Smooth muscle cell (in vitro differentiated cells): Measurements from ENCODE around the gene RB1. TPM values are rescaled to one million over a fixed set of nuclear protein-coding genes. Genes with fewer than 3 reads are reported as not detected.

Source experiments
- DNase-seq: peaks from one replicate; lab custom pipeline; 2025; ENCODE audit not compliant: unreplicated experiment; lab: John Stamatoyannopoulos, UW
- H2AFZ ChIP-seq: fragments of 200-600 bp; sonication (generic); 2 replicates; pipeline ENCODE4 v1.6.0; 2016; ENCODE audit warnings: antibody characterized with exemption, low read depth, mild to moderate bottlenecking
- H3F3A ChIP-seq: fragments of 200-600 bp; sonication (generic); 2 replicates; pipeline ENCODE4 v1.6.0; 2017; ENCODE audit warnings: antibody characterized with exemption, low read depth
- H3K27ac ChIP-seq: fragments of 200-600 bp; sonication (generic); 2 replicates; pipeline ENCODE4 v1.5.1; 2016; ENCODE audit warnings: low read depth, mild to moderate bottlenecking
- H3K27me3 ChIP-seq: fragments of 200-600 bp; sonication (generic); 2 replicates; pipeline ENCODE4 v1.6.1; 2016; ENCODE audit warnings: low read depth, mild to moderate bottlenecking
- H3K36me3 ChIP-seq: fragments of 200-600 bp; sonication (generic); 2 replicates; pipeline ENCODE4 v1.5.1; 2016; ENCODE audit warnings: low read depth
- H3K4me1 ChIP-seq: fragments of 200-600 bp; sonication (generic); 2 replicates; pipeline ENCODE4 v1.5.1; 2016; ENCODE audit warnings: low read depth
- H3K4me2 ChIP-seq: fragments of 200-600 bp; sonication (generic); 2 replicates; pipeline ENCODE4 v1.6.0; 2016; ENCODE audit warnings: mild to moderate bottlenecking
- H3K4me3 ChIP-seq: fragments of 200-600 bp; sonication (generic); 2 replicates; pipeline ENCODE4 v1.5.1; 2016; ENCODE audit warnings: mild to moderate bottlenecking
- H3K79me2 ChIP-seq: fragments of 200-600 bp; sonication (generic); 2 replicates; pipeline ENCODE4 v1.6.0; 2016; ENCODE audit warnings: low read depth, mild to moderate bottlenecking
- H3K9ac ChIP-seq: fragments of 200-600 bp; sonication (generic); 2 replicates; pipeline ENCODE4 v1.6.0; 2016; ENCODE audit warnings: low read depth
- H3K9me3 ChIP-seq: fragments of 200-600 bp; sonication (generic); replicated peaks from 2 replicates; pipeline ENCODE4 v1.5.1; 2016; ENCODE audit warnings: low read depth
- H4K20me1 ChIP-seq: fragments of 200-600 bp; sonication (generic); 2 replicates; pipeline ENCODE4 v1.6.0; 2016; ENCODE audit warnings: low read depth
- CTCF ChIP-seq: fragments of 200-600 bp; sonication (generic); IDR thresholded peaks from 2 replicates; pipeline ENCODE4 v1.5.1; 2017; ENCODE audit warnings: borderline replicate concordance, mild to moderate bottlenecking, antibody characterized with exemption; ENCODE audit not compliant: insufficient read depth, poor library complexity, severe bottlenecking
- WGBS: methylation state at CpG from one replicate; pipeline ENCODE4 v1.1.7; 2016; ENCODE audit warnings: low lambda C conversion rate; 5-methylcytosine and 5-hydroxymethylcytosine counted together
- polyA plus RNA-seq: library from polyadenylated mRNA; unstranded; fragments of >200 nt; fragmentation: Nextera tagmentation; extraction: Ambion mirVana; gene quantifications from 2 replicates; pipeline ENCODE4 v1.2.1, GENCODE V29; 2016
- total RNA-seq: library from RNA; depleted of rRNA; stranded (reverse); fragments of >200 nt; gene quantifications from 2 replicates; pipeline ENCODE4 v1.2.3, GENCODE V29; 2014

The RB1 gene
- total and polyA plus RNA-seq, 2 experiments from 2014 or later, result 12.5 to 40.2 TPM

GRCh38 chr13:48304143-48304876, 759 bp downstream of the RB1 start:
- Histone ChIP-seq H3K4me2 (peak overlapping the region; percentile 100), H2AFZ (peak overlapping the region; percentile 100), H3K9me3 (no peaks in the 10 kb centered on the region), H4K20me1 (peaks cover 14% of the 10 kb centered on the region), H3F3A (no peaks in the 10 kb centered on the region), H3K9ac (peak overlapping the region; percentile 96), H3K4me3 (peak overlapping the region; percentile 100), H3K79me2 (peaks cover 43% of the 10 kb centered on the region), H3K36me3 (no peaks in the 10 kb centered on the region), H3K27me3 (no peaks in the 10 kb centered on the region), H3K27ac (peak overlapping the region; percentile 97), H3K4me1 (peaks cover 9% of the 10 kb centered on the region)
- no peak for TF ChIP-seq CTCF
- 8% methylated on average over 32 of the region's 36 CpGs for WGBS
- no peak for DNase-seq

GRCh38 chr13:48311223-48311622, 7.7 kb downstream of the RB1 start:
- no peak for DNase-seq
- H3K4me2 ChIP-seq, result no peak overlapping the region
- no peak overlapping the region for H3K27ac ChIP-seq
- H3K27me3 ChIP-seq, result no peaks in the 10 kb centered on the region
- TF ChIP-seq CTCF, result no peak
- no peaks in the 10 kb centered on the region for H3F3A ChIP-seq
- peaks cover 51% of the 10 kb centered on the region for H3K79me2 ChIP-seq
- no peaks in the 10 kb centered on the region for H3K36me3 ChIP-seq
- H2AFZ ChIP-seq, result no peak overlapping the region
- WGBS, result 96% methylated on average over 1 of the region's 1 CpG
- peaks cover 13% of the 10 kb centered on the region for H4K20me1 ChIP-seq
- no peak overlapping the region for H3K9ac ChIP-seq
- no peaks in the 10 kb centered on the region for H3K4me1 ChIP-seq
- H3K9me3 ChIP-seq, result no peaks in the 10 kb centered on the region
- no peak overlapping the region for H3K4me3 ChIP-seq

- Histone ChIP-seq H3K4me3 (no peak overlapping the region), H3F3A (no peaks in the 10 kb centered on the region), H3K4me1 (no peaks in the 10 kb centered on the region), H3K27me3 (no peaks in the 10 kb centered on the region), H3K79me2 (peaks cover 20% of the 10 kb centered on the region), H3K36me3 (no peaks in the 10 kb centered on the region), H4K20me1 (no peaks in the 10 kb centered on the region), H3K27ac (no peak overlapping the region), H3K4me2 (no peak overlapping the region), H3K9me3 (no peaks in the 10 kb centered on the region), H2AFZ (no peak overlapping the region), H3K9ac (no peak overlapping the region)
- DNase-seq, result no peak
- WGBS, result 92% methylated on average over 17 of the region's 17 CpGs
- TF ChIP-seq CTCF, result no peak
Observed at GRCh38 chr13:48315969-48316650, 12.6 kb downstream of the RB1 start.
